GM23248 (cell line): ENCODE results near the gene ITGAL. TPM values are rescaled to one million over a fixed set of nuclear protein-coding genes. Genes with fewer than 3 reads are reported as not detected.

Experiments used
- DNase-seq: peaks from one replicate; pipeline ENCODE4 v3.0.0-alpha.2; 2015
- H2AFZ ChIP-seq: fragments of 200-600 bp; sonication (generic); 2 replicates; pipeline ENCODE4 v1.6.1; 2016; ENCODE audit warnings: antibody characterized with exemption
- H3F3A ChIP-seq: fragments of 200-600 bp; sonication (generic); 2 replicates; pipeline ENCODE4 v1.6.1; 2016; ENCODE audit warnings: mild to moderate bottlenecking, antibody characterized with exemption, mixed run types; ENCODE audit not compliant: insufficient read depth
- H3K27ac ChIP-seq: fragments of 200-600 bp; sonication (generic); 2 replicates; pipeline ENCODE4 v1.5.1; 2016; ENCODE audit warnings: mild to moderate bottlenecking
- H3K27me3 ChIP-seq: fragments of 200-600 bp; sonication (generic); replicated peaks from 2 replicates; pipeline ENCODE4 v1.6.1; 2016; ENCODE audit warnings: mild to moderate bottlenecking; ENCODE audit not compliant: insufficient read depth
- H3K36me3 ChIP-seq: fragments of 200-600 bp; sonication (generic); 2 replicates; pipeline ENCODE4 v1.6.1; 2016; ENCODE audit warnings: low read depth, mild to moderate bottlenecking
- H3K4me1 ChIP-seq: fragments of 200-600 bp; sonication (generic); 2 replicates; pipeline ENCODE4 v1.6.1; 2016; ENCODE audit warnings: mild to moderate bottlenecking; ENCODE audit not compliant: insufficient read depth
- H3K4me2 ChIP-seq: fragments of 200-600 bp; sonication (generic); one replicate; pipeline ENCODE4 v1.6.1; 2016; ENCODE audit warnings: mild to moderate bottlenecking; ENCODE audit not compliant: unreplicated experiment
- H3K4me3 ChIP-seq: fragments of 200-600 bp; sonication (generic); 2 replicates; pipeline ENCODE4 v1.5.1; 2016; ENCODE audit warnings: mild to moderate bottlenecking
- H3K79me2 ChIP-seq: fragments of 200-600 bp; sonication (generic); 2 replicates; pipeline ENCODE4 v1.6.1; 2016; ENCODE audit warnings: mild to moderate bottlenecking; ENCODE audit not compliant: insufficient read depth
- H3K9ac ChIP-seq: fragments of 200-600 bp; sonication (generic); 2 replicates; pipeline ENCODE4 v1.6.1; 2016; ENCODE audit warnings: mild to moderate bottlenecking
- H3K9me2 ChIP-seq: fragments of 200-600 bp; sonication (generic); 2 replicates; pipeline ENCODE4 v1.6.1; 2016; ENCODE audit warnings: mixed run types, mild to moderate bottlenecking, moderate library complexity; ENCODE audit not compliant: insufficient read depth
- H3K9me3 ChIP-seq: fragments of 200-600 bp; sonication (generic); one replicate; pipeline ENCODE4 v1.6.1; 2017; ENCODE audit warnings: low read depth
- H4K20me1 ChIP-seq: fragments of 200-600 bp; sonication (generic); 2 replicates; pipeline ENCODE4 v1.6.0; 2016; ENCODE audit not compliant: insufficient read depth
- EZH2 ChIP-seq: fragments of 200-600 bp; sonication (generic); IDR thresholded peaks from 2 replicates; pipeline ENCODE4 v1.6.1; 2018; ENCODE audit warnings: antibody characterized with exemption, mild to moderate bottlenecking; ENCODE audit not compliant: insufficient read depth, poor library complexity, severe bottlenecking
- EZH2phosphoT487 ChIP-seq: fragments of 200-600 bp; sonication (generic); IDR thresholded peaks from 2 replicates; pipeline ENCODE4 v1.6.1; 2018; ENCODE audit warnings: antibody characterized with exemption, moderate library complexity, mild to moderate bottlenecking, low read depth; ENCODE audit not compliant: insufficient read depth
- WGBS, 2 experiments: methylation state at CpG; one replicate each; pipeline ENCODE4 v1.1.6; 2015 to 2017; ENCODE audit warnings: low lambda C conversion rate in 2 of 2, low coverage in 1 of 2; ENCODE audit errors: missing lambda C conversion rate in 2 of 2; 5-methylcytosine and 5-hydroxymethylcytosine counted together
- in situ Hi-C: fragments of 300-500 bp; cut with MboI; formaldehyde crosslinking; loops from 2 replicates; pipeline ENCODE4 v1.15.0; 2020
- polyA plus RNA-seq: library from polyadenylated mRNA; unstranded; fragments of >200 nt; fragmentation: Nextera tagmentation; extraction: Ambion mirVana; gene quantifications from 2 replicates; pipeline ENCODE4 v1.2.1, GENCODE V29; 2016
- total RNA-seq: library from RNA; depleted of rRNA; stranded (reverse); fragments of >200 nt; shearing (Covaris generic); gene quantifications from 2 replicates; pipeline ENCODE4 v1.2.3, GENCODE V29; 2014

Gene ITGAL
- total and polyA plus RNA-seq, 2 experiments from 2014 or later, result 0.65 TPM; not detected in 1

DNA sequence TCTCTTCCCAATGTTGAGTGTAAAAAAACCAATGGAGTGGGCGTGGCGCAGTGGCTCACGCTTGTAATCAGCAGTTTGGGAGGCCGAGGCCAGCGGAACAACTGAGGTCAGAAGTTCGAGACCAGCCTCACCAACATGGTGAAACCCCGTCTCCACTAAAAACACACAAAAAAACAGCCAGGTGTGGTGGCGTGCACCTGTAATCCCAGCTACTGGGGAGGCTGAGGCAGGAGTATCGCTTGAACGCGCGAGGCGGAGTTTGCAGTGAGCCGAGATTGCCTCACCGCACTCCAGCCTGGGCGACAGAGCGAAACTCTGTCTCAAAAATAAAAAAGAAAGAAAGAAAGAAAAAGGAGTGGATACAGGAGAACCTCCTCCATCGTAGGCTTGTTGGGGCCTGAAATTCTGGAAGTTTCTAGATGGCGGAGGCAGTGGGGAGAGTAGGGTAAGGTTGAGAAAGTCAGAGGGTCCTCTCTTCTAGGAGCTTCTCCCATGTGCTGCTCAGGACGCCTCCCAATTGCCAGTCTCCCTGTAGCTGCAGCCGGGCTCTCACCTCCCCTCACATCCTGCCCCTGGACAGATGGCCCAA is 86.3 kb downstream of the ITGAL start:
- Histone ChIP-seq H3K27me3 (no peaks in the 10 kb centered on the region), H3K4me3 (peak overlapping the region; percentile 93), H3K4me2 (no peak overlapping the region), H3K9me3 (no peaks in the 10 kb centered on the region), H3K9ac (peak overlapping the region; percentile 55), H3K79me2 (peaks cover 35% of the 10 kb centered on the region), H4K20me1 (no peaks in the 10 kb centered on the region), H3K27ac (peak overlapping the region; percentile 86), H3K9me2 (no peaks in the 10 kb centered on the region), H3F3A (no peaks in the 10 kb centered on the region), H3K36me3 (no peaks in the 10 kb centered on the region), H3K4me1 (no peaks in the 10 kb centered on the region), H2AFZ (peak overlapping the region; percentile 93)
- in situ Hi-C loops, result no loop called here
- TF ChIP-seq EZH2 (no peak), EZH2phosphoT487 (no peak)
- DNase-seq, result no peak
- 79 to 80% methylated on average over 21 of the region's 21 CpGs for WGBS, 2 experiments

DNA sequence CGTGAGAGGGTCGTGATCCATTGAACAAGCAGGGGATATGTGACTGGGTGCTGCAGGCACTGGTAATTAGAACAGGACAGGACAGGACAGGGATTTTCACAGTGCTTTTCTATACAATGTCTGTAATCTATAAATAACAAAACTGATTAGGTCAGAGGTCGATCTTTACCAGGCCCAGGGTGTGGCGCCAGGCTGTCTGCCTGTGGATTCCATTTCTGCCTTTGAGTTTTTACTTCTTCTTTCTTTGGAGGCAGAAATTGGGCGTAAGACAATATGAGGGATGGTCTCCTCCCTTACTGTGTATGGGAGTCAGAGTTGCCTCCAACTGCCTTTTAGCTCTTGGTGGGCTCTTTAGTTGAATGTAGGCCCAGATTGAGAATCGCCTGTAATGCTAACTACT is 87.1 kb downstream of the ITGAL start:
- TF ChIP-seq EZH2phosphoT487 (no peak), EZH2 (no peak)
- H3K9ac ChIP-seq, result no peak overlapping the region
- no peaks in the 10 kb centered on the region for H3K36me3 ChIP-seq
- 98 to 99% methylated on average over 6 of the region's 6 CpGs for WGBS, 2 experiments
- no peaks in the 10 kb centered on the region for H3F3A ChIP-seq
- H3K9me2 ChIP-seq, result no peaks in the 10 kb centered on the region
- H3K79me2 ChIP-seq, result peaks cover 26% of the 10 kb centered on the region
- H4K20me1 ChIP-seq, result no peaks in the 10 kb centered on the region
- H3K9me3 ChIP-seq, result no peaks in the 10 kb centered on the region
- H3K4me2 ChIP-seq, result no peak overlapping the region
- in situ Hi-C loops, result no loop called here
- no peak overlapping the region for H3K4me3 ChIP-seq
- no peaks in the 10 kb centered on the region for H3K27me3 ChIP-seq
- no peaks in the 10 kb centered on the region for H3K4me1 ChIP-seq
- no peak overlapping the region for H3K27ac ChIP-seq
- no peak overlapping the region for H2AFZ ChIP-seq
- no peak for DNase-seq

DNA sequence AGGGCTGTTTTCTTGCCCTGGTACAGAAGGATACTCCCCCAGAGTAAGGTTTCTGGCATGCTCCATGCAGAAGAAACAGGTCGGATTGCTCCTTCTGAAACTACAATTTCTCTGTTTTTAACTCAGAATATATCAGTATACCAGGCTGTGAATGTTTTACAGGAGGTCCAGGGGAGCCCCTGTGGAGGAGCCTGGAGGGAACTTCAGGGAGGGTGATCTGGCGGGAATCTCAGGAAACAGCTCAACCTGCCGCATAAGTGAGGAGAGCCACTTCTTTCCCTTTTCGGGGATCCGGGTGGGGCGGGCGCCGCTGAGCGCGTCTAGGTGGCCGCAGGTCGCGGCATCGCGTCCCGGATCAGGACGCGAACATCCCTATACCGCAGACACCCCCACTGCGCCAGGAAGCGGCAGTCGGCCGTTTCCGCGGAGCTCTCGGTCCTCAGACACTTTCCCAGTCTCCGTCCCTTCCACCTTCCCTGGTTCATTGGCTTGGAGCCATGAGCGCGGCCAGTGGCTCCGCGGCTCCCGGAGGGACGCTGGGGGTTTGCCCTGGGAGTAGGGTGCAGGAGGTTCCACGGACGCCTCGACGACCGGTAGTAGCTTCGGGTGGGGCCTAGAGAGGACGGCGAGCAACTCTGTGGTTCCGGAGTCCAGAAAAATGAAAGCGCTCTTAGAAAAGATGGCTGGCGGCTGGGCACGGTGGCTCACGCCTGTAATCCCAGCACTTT is 88.7 kb downstream of the ITGAL start:
- no peaks in the 10 kb centered on the region for H3F3A ChIP-seq
- H3K79me2 ChIP-seq, result peaks cover 18% of the 10 kb centered on the region
- H3K9ac ChIP-seq, result no peak overlapping the region
- peak overlapping the region; percentile 53; the same call in 1 of the 2 replicates for H3K4me3 ChIP-seq
- no peaks in the 10 kb centered on the region for H3K36me3 ChIP-seq
- H3K27me3 ChIP-seq, result no peaks in the 10 kb centered on the region
- H3K9me3 ChIP-seq, result no peaks in the 10 kb centered on the region
- H2AFZ ChIP-seq, result peak overlapping the region; percentile 77
- in situ Hi-C loops, result no loop called here
- H3K4me1 ChIP-seq, result no peaks in the 10 kb centered on the region
- no peak for DNase-seq
- H3K9me2 ChIP-seq, result no peaks in the 10 kb centered on the region
- WGBS, 2 experiments, result 31 to 35% methylated on average over 38 to 46 of the region's 46 CpGs
- H3K27ac ChIP-seq, result no peak overlapping the region
- no peak for TF ChIP-seq EZH2phosphoT487
- no peak for TF ChIP-seq EZH2
- peak overlapping the region; percentile 52 for H3K4me2 ChIP-seq
- no peaks in the 10 kb centered on the region for H4K20me1 ChIP-seq

DNA sequence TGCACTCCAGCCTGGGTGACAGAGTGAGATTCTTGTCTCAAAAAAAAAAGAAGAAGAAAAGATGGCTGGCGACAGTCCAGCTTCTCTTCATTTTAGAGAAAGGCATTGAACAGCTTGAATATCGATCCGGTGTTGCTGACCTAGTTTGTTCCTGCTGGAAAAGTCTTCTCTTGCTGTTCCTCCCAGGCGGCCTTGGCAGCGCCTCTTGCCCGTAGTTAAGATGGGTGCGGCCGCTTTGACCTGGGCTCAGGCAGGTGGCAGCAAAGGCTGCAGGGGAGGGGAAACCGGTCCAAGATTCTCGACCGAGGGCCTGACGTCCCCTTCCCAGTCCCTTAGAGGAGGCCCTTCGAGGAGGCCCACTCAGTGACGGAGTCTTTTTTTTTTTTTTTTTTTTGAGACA is 89.5 kb downstream of the ITGAL start:
- H3K4me2 ChIP-seq, result no peak overlapping the region
- in situ Hi-C loops, result no loop called here
- H4K20me1 ChIP-seq, result no peaks in the 10 kb centered on the region
- no peak overlapping the region for H3K27ac ChIP-seq
- no peaks in the 10 kb centered on the region for H3K36me3 ChIP-seq
- peaks cover 10% of the 10 kb centered on the region for H3K79me2 ChIP-seq
- DNase-seq, result no peak
- no peaks in the 10 kb centered on the region for H3K27me3 ChIP-seq
- no peaks in the 10 kb centered on the region for H3F3A ChIP-seq
- no peak overlapping the region for H2AFZ ChIP-seq
- TF ChIP-seq EZH2 (no peak), EZH2phosphoT487 (no peak)
- WGBS, 2 experiments, result 88 to 93% methylated on average over 14 of the region's 14 CpGs
- H3K9me2 ChIP-seq, result no peaks in the 10 kb centered on the region
- no peaks in the 10 kb centered on the region for H3K4me1 ChIP-seq
- H3K4me3 ChIP-seq, result no peak overlapping the region
- no peak overlapping the region for H3K9ac ChIP-seq
- no peaks in the 10 kb centered on the region for H3K9me3 ChIP-seq
